ENCODE measurements around the gene MRPS6.

DNA sequence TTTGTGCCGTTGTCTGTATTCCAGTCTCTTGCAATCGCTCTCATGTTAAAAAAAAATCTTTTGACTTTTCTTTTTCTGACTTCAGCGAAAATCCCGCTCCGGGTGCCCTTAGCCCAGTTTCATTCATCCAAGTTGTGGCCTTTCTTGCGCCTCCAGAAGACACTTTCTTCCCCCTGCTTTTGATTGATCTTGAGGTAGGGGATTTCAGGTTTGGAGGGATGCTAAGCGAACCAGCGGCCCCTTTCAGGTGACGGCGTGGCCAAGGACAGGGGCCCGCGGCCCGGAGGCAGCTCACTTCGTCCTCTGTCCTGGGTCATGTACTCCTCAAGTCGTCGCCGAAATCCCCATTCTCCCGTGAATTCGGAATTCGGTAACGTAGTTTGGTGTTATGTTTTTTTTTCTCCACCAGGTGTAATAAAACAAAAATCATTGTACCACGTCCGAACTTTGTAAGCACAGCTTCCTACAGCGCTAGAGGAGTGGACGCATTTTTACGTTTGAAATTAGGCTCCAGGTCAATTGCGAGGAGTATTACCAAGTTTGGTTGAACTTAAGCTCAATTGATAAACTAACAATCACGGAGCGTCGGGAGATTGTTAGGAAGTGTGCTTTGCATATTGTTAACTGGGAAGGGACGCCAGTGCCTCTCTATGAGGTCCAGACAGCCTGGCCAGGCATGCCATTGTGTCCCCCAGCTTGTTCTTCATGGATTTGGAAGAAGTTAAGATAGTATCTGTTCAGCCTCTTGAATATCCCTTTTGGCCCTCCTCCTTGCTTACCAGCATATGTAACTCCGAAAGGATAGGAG is 1.1 kb downstream of the MRPS6 start:
- TF ChIP-seq, protein P1, sequence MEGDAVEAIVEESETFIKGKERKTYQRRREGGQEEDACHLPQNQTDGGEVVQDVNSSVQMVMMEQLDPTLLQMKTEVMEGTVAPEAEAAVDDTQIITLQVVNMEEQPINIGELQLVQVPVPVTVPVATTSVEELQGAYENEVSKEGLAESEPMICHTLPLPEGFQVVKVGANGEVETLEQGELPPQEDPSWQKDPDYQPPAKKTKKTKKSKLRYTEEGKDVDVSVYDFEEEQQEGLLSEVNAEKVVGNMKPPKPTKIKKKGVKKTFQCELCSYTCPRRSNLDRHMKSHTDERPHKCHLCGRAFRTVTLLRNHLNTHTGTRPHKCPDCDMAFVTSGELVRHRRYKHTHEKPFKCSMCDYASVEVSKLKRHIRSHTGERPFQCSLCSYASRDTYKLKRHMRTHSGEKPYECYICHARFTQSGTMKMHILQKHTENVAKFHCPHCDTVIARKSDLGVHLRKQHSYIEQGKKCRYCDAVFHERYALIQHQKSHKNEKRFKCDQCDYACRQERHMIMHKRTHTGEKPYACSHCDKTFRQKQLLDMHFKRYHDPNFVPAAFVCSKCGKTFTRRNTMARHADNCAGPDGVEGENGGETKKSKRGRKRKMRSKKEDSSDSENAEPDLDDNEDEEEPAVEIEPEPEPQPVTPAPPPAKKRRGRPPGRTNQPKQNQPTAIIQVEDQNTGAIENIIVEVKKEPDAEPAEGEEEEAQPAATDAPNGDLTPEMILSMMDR (IDR thresholded peaks at IDR 0.05): no peak
- no peak for TF ChIP-seq POLR2AphosphoS5 (IDR thresholded peaks at IDR 0.05)
